OCI-LY7 (cell line): ENCODE data around the gene DYNLT2B. TPM values are rescaled to one million over a fixed set of nuclear protein-coding genes. Genes with fewer than 3 reads are reported as not detected.

Source experiments
- BruUV-seq: library from RNA; stranded (reverse); fragments of 400-500 nt; replicated peaks from 2 replicates; lab custom pipeline; 2021; lab: Mats Ljungman, UMichigan
- CTCF ChIA-PET: fragments of 300-600 bp; sonication (Branson Sonifier 250); formaldehyde crosslinking; loops from one replicate; lab custom pipeline; 2022; ENCODE audit warnings: antibody characterized with exemption; ENCODE audit not compliant: unreplicated experiment; lab: Charles Lee
- POLR2A ChIA-PET: fragments of 300-600 bp; sonication (Branson Sonifier 250); formaldehyde crosslinking; loops from one replicate; lab custom pipeline; 2022; ENCODE audit warnings: antibody characterized with exemption; lab: Charles Lee
- DNase-seq: peaks from one replicate; pipeline ENCODE4 v3.0.0-alpha.2; 2015; ENCODE audit warnings: low spot score
- H2AFZ ChIP-seq: fragments of 200-600 bp; sonication (generic), shearing (Covaris generic); 2 replicates; pipeline ENCODE4 v1.6.1; 2014; ENCODE audit warnings: mild to moderate bottlenecking, antibody characterized with exemption, low read length, moderate library complexity
- H3K27ac ChIP-seq: fragments of 200-600 bp; sonication (generic); 2 replicates; pipeline ENCODE4 v1.5.1; 2014; ENCODE audit warnings: mixed run types, low read depth, mild to moderate bottlenecking, moderate library complexity, low read length, inconsistent platforms; ENCODE audit not compliant: poor library complexity, severe bottlenecking
- H3K36me3 ChIP-seq: fragments of 200-600 bp; sonication (generic); 2 replicates; pipeline ENCODE4 v1.6.1; 2014; ENCODE audit warnings: mild to moderate bottlenecking, antibody characterized with exemption, low read length, moderate library complexity, mixed read lengths; ENCODE audit not compliant: insufficient read depth
- H3K4me1 ChIP-seq: fragments of 200-600 bp; sonication (generic); 2 replicates; pipeline ENCODE4 v1.5.1; 2014; ENCODE audit warnings: mild to moderate bottlenecking, low read length; ENCODE audit not compliant: insufficient read depth, poor library complexity, severe bottlenecking
- H3K4me2 ChIP-seq: fragments of 200-600 bp; sonication (generic); 2 replicates; pipeline ENCODE4 v1.6.1; 2014; ENCODE audit warnings: mild to moderate bottlenecking, low read length
- H3K4me3 ChIP-seq: fragments of 200-600 bp; sonication (generic); 2 replicates; pipeline ENCODE4 v1.5.1; 2014; ENCODE audit warnings: mild to moderate bottlenecking, low read depth, low read length; ENCODE audit not compliant: poor library complexity, severe bottlenecking
- H3K79me2 ChIP-seq: fragments of 200-600 bp; sonication (generic); 2 replicates; pipeline ENCODE4 v1.6.1; 2016; ENCODE audit warnings: low read depth, mild to moderate bottlenecking, low read length, moderate library complexity, mixed read lengths; ENCODE audit not compliant: insufficient read depth
- H3K9me2 ChIP-seq: fragments of 200-600 bp; sonication (generic); 2 replicates; pipeline ENCODE4 v1.6.1; 2016; ENCODE audit warnings: mild to moderate bottlenecking, low read length, mixed read lengths; ENCODE audit not compliant: insufficient read depth
- H3K9me3 ChIP-seq: fragments of 200-600 bp; sonication (generic); 2 replicates; pipeline ENCODE4 v1.6.1; 2014; ENCODE audit warnings: mild to moderate bottlenecking, mixed run types, low read length, mixed read lengths
- H4K20me1 ChIP-seq: fragments of 200-600 bp; sonication (generic); 2 replicates; pipeline ENCODE4 v1.6.1; 2014; ENCODE audit warnings: mild to moderate bottlenecking, antibody characterized with exemption, low read length, moderate library complexity, mixed read lengths; ENCODE audit not compliant: insufficient read depth
- EZH2phosphoT487 ChIP-seq: fragments of 200-600 bp; sonication (generic); IDR thresholded peaks from 2 replicates; pipeline ENCODE4 v1.6.1; 2018; ENCODE audit warnings: low read depth, borderline replicate concordance, mild to moderate bottlenecking, mixed run types, antibody characterized with exemption, low read length, moderate library complexity, mixed read lengths
- intact Hi-C: fragments of 100-400 bp; cut with micrococcal nuclease; formaldehyde crosslinking; loops from one replicate; pipeline ENCODE4 v1.10.0; 2022; ENCODE audit not compliant: unreplicated experiment
- total RNA-seq, 2 experiments: library from RNA; depleted of rRNA in 1 of 2; stranded (reverse); fragments of >200 nt in 1 of 2; shearing (Covaris generic) in 1 of 2; gene quantifications; 2 replicates each; pipeline ENCODE4 v1.2.3, GENCODE V29; 2014 to 2022
- TF ChIP-seq, protein P1 (sequence below): fragments of 200-600 bp; sonication (generic); conservative IDR thresholded peaks from 2 replicates; pipeline ENCODE4 v1.5.1; 2014; ENCODE audit warnings: mild to moderate bottlenecking, antibody characterized with exemption, low read length, moderate library complexity, mixed read lengths

The DYNLT2B gene
- total RNA-seq, 2 experiments from 2014 or later = 17.9 to 21.5 TPM

DNA sequence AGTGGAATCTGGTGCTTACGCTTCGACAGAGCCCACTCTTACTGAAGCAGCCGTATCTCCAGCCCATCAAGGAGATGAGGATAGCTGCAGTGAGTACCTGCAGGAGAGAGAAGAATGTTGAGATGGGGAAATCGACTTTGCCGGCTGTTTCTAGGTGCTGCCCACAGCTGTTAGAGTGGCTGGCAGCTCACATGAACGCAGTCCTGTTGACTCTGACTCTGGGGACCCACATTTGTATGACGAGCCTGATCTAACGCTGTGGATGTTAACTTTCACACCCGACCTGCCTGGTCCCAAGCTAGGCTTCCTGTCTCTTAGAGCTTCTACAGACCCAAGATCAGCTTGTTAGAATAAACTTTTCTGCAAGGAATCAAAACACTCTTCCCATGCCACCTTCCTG, 8.9 kb upstream of the DYNLT2B start:
- CTCF ChIA-PET = no interaction called here
- no peak for TF ChIP-seq EZH2phosphoT487
- TF ChIP-seq, protein P1, sequence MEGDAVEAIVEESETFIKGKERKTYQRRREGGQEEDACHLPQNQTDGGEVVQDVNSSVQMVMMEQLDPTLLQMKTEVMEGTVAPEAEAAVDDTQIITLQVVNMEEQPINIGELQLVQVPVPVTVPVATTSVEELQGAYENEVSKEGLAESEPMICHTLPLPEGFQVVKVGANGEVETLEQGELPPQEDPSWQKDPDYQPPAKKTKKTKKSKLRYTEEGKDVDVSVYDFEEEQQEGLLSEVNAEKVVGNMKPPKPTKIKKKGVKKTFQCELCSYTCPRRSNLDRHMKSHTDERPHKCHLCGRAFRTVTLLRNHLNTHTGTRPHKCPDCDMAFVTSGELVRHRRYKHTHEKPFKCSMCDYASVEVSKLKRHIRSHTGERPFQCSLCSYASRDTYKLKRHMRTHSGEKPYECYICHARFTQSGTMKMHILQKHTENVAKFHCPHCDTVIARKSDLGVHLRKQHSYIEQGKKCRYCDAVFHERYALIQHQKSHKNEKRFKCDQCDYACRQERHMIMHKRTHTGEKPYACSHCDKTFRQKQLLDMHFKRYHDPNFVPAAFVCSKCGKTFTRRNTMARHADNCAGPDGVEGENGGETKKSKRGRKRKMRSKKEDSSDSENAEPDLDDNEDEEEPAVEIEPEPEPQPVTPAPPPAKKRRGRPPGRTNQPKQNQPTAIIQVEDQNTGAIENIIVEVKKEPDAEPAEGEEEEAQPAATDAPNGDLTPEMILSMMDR = no peak
- intact Hi-C loops = no loop called here

DNA sequence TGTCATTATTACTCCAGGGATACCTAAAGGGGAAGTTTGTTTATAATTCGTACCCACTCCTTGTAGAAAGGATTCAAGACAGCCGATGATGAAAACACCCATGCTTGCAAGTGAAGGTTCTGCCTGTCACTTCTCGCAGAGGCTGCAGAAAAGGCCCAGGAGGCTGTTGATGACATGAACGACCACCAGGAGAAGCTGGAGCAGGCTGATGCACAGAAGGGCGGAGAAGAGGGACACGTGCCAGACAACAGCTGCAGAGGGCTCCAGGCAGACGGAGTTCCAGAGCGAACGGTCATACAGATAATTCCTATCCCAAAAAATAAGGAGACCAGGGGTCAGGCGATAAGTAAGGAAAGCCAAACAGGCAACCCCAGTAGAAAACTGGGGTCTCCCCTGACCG, 5.7 kb upstream of the DYNLT2B start:
- H3K9me2 ChIP-seq = no peaks in the 10 kb centered on the region
- H3K27ac ChIP-seq = no peak overlapping the region
- POLR2A ChIA-PET = no interaction called here
- no peak overlapping the region for H3K4me2 ChIP-seq
- no peak for TF ChIP-seq EZH2phosphoT487
- TF ChIP-seq, protein P1 = no peak
- H3K36me3 ChIP-seq = no peaks in the 10 kb centered on the region
- H4K20me1 ChIP-seq = no peaks in the 10 kb centered on the region
- no peak for DNase-seq
- H3K9me3 ChIP-seq = no peaks in the 10 kb centered on the region
- H2AFZ ChIP-seq = no peak overlapping the region
- BruUV-seq = no TSS peak
- intact Hi-C loops = no loop called here
- H3K4me1 ChIP-seq = no peaks in the 10 kb centered on the region
- no peaks in the 10 kb centered on the region for H3K79me2 ChIP-seq
- H3K4me3 ChIP-seq = no peak overlapping the region
- CTCF ChIA-PET = no interaction called here

More for the DNA sequence above, 8.9 kb upstream of the DYNLT2B start:
- H4K20me1 ChIP-seq = no peaks in the 10 kb centered on the region
- H3K79me2 ChIP-seq = no peaks in the 10 kb centered on the region
- POLR2A ChIA-PET = no interaction called here
- no peak overlapping the region for H3K4me3 ChIP-seq
- H3K4me1 ChIP-seq = no peaks in the 10 kb centered on the region
- H3K9me2 ChIP-seq = no peaks in the 10 kb centered on the region
- no peak overlapping the region for H2AFZ ChIP-seq
- no peaks in the 10 kb centered on the region for H3K36me3 ChIP-seq
- no peak for DNase-seq
- H3K27ac ChIP-seq = no peak overlapping the region
- no peaks in the 10 kb centered on the region for H3K9me3 ChIP-seq
- no TSS peak for BruUV-seq
- H3K4me2 ChIP-seq = no peak overlapping the region

DNA sequence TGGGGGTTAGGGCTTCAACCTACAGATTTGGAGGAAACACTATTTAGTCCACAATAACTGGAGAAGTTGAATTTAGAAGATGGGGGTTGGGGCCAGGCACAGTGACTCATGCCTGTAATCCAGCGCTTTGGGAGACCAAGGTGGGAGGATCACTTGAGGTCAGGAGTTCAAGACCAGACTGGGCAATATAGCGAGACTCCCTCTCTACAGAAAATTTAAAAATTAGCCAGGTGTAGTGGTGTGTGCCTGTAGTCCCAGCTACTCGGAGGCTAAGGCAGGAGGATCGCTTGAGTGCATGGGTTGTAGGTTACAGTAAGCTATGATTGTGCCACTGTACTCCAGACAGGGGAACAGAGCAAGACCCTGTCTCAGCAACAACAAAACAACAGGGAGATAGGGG, 5.0 kb upstream of the DYNLT2B start:
- no peak overlapping the region for H3K4me3 ChIP-seq
- H3K36me3 ChIP-seq = no peaks in the 10 kb centered on the region
- POLR2A ChIA-PET = no interaction called here
- H4K20me1 ChIP-seq = no peaks in the 10 kb centered on the region
- no peak overlapping the region for H3K4me2 ChIP-seq
- CTCF ChIA-PET = no interaction called here
- intact Hi-C loops = no loop called here
- no peaks in the 10 kb centered on the region for H3K4me1 ChIP-seq
- H3K79me2 ChIP-seq = no peaks in the 10 kb centered on the region
- H2AFZ ChIP-seq = no peak overlapping the region
- H3K9me2 ChIP-seq = no peaks in the 10 kb centered on the region
- no peak for DNase-seq
- no peak overlapping the region for H3K27ac ChIP-seq
- TF ChIP-seq, protein P1 = no peak
- TF ChIP-seq EZH2phosphoT487 = no peak
- H3K9me3 ChIP-seq = no peaks in the 10 kb centered on the region
- BruUV-seq = no TSS peak
